ENCODE measurements around the gene SP4.

- TF ChIP-seq BHLHE40 (IDR thresholded peaks at IDR 0.05; ENCODE audit: borderline replicate concordance) (no peak), SP1 (IDR thresholded peaks at IDR 0.05) (no peak), ZNF384 (IDR thresholded peaks at IDR 0.05) (no peak), HDGF (IDR thresholded peaks at IDR 0.05; ENCODE audit: borderline replicate concordance) (no peak), LEF1 (IDR thresholded peaks at IDR 0.05; ENCODE audit: borderline replicate concordance) (no peak), SUZ12 (IDR thresholded peaks at IDR 0.05) (no peak)
Measured at GRCh38 chr7:21426286-21427181, 1.3 kb upstream of the SP4 start.
